Kidney capillary endothelial cell (primary cell): Measurements from ENCODE around the gene STX18.
"Not testable (repeated sequence)": the region's sequence is repeated elsewhere in the genome, so short reads cannot be mapped to it uniquely, and the experiment has no call there.

Experiments used
- DNase-seq: peaks from one replicate; pipeline ENCODE4 v3.0.0-alpha.2; 2018; ENCODE audit warnings: low spot score

The STX18 gene

GRCh38 chr4:4554234-4554633 is 12.4 kb upstream of the STX18 start:
- DNase-seq, result no peak

DNA sequence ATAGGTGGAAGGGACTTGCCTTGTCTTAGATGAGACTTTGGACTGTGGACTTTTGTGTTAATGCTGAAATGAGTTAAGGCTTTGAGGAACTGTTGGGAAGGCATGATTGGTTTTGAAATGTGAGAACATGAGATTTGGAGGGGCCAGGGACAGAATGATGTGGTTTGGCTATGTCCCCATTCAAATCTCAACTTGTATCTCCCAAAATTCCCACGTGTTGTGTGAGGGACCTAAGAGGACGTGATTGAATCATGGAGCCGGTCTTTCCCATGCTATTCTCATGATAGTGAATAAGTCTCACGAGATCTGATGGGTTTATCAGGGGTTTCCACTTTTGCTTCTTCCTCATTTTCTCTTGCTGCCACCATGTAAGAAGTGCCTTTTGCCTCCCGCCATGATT is 10.2 kb upstream of the STX18 start:
- not testable (repeated sequence) for DNase-seq

GRCh38 chr4:4550161-4550560 is 8.3 kb upstream of the STX18 start:
- DNase-seq, result not testable (repeated sequence)

GRCh38 chr4:4549534-4549933 is 7.7 kb upstream of the STX18 start:
- peak; percentile 66 for DNase-seq

DNA sequence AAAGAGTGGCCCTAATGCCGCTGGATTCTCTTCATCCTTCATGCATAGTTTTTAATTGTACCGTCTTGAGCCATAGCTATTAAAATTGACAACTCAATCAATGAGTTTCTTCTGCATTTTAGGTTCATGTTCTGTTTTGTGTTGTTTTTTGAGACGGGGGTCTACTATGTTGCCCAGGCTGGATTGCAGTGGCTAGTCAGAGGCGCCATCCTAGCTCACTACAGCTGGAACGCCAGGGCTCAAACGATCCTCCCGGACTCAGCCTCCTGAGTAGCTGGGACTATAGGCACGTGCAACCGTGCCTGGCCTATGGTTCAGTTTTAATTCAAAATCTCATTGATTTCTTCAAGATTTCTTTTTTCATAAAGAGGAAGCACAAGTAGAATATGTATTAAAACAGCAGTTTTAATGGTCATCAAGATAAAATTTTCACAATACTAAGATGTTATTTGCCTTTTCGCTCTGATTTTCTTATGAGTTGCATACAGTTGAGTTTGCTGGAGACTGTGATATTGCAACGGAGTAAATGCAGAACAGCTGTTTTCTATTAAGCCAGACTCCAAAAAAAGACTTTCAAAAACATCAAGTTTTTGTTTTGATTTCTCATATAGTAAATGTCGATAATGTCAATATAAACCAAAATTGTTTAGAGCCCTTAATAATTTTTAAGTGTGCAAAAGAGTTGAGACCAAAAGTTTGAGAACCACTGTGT is 1.1 kb upstream of the STX18 start:
- no peak for DNase-seq

DNA sequence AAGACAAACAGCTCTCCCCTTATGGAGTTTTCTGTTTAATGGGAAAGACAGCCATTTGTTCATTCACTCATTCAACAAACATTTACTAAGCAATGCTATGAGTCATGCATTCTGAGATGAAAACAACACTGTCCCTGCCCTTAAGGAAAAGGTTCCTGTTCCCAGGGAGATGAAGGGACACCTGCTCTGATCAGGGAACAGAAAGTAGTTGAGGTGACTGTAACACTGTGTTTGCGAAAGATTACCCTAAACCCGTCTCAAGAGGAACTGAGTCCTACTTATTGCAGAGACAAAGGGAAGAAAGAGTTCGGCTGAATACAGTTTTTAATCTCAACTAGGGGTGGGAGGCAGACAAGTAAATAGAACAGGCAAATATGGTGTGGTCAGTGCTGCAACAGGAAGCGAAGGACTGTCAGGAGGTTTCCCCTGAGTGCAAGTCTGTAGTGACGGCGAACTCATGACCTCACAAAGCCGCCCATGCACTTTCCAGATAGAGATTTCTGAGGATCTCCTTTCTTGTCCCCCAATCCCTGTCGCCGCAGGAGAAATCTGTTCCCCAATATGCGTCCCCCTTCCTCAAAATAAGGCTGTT is 712 bp downstream of the STX18 start:
- peak; percentile 25 for DNase-seq

DNA sequence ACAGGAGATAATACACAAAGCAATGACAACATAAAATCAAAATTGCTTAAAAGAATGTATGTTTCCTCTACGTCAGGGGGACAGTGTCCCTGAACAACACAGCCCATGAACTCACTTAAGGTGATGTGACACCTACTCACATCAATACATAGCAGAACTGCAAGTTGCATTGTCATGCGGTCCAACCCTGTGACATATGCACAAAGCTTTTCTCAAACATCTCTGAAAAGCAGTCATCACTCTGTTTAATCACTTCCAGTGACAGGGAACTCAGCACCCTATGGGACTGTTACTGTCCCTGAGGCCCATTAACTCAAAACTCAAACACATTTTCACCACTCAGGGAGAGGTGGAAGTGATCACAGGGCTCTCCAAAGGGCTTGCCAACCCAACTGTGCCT is 2.4 kb downstream of the STX18 start:
- DNase-seq, result no peak

- DNase-seq, result no peak
Measured at GRCh38 chr4:4535590-4535989, 6.3 kb downstream of the STX18 start.

- DNase-seq, result no peak
Measured at GRCh38 chr4:4534515-4535145, 7.2 kb downstream of the STX18 start.

GRCh38 chr4:4533461-4534169 is 8.2 kb downstream of the STX18 start:
- DNase-seq, result no peak

DNA sequence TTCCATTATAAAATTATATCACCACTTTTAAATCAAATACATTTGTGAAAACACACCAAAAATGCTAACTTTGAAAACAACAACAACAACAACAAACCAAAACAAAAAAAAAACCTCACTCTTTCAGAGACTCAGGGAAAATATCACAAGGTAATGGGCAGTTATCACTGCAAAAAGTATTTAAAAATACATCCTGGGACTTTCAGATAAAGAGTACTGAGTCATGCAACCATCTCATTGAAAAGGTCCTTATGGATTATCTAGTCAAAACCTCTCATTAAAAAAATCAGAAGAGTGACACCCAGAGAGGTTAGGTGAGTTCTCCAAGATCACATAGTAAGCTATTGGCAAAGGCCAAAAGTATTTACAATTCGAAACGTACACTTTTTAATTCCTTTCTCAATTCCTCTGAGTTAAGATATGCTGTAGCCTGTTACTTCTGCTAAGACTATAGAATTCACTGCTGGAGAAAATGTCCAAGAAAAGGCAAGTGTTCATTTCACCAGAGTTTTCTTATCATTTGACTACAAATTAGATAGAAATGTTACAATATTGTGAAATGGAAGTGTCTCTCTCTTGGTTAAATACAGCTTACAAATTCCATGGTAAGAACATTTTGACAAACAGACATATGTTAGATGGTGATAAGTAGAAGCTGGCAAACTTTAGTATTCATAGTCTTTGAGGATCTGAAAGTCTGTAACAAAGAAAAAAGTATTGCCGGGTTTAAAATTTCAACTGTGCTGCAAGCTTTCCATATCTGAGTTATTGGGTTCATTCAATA is 9.3 kb downstream of the STX18 start:
- no peak for DNase-seq

- no peak for DNase-seq
Measured at GRCh38 chr4:4529392-4529791, 12.5 kb downstream of the STX18 start.

DNA sequence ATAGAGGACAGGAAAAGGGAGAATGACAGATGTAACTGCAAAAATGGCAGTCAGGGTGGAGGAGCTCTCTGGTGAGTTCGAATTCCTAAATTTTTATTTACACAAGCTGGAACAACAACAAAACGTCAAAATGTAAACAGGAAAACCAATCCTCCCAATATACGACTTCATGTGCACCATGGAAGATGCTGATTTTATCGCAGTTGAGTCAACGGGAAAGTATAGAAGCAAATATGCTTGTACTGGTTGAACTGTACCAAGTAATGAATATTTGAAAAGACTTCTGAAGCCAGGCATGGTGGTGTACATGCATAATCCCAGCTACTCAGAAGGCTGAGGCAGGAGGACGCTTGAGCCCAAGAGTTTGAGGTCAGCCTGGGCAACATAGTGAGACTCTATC is 15.4 kb downstream of the STX18 start:
- DNase-seq, result no peak

DNA sequence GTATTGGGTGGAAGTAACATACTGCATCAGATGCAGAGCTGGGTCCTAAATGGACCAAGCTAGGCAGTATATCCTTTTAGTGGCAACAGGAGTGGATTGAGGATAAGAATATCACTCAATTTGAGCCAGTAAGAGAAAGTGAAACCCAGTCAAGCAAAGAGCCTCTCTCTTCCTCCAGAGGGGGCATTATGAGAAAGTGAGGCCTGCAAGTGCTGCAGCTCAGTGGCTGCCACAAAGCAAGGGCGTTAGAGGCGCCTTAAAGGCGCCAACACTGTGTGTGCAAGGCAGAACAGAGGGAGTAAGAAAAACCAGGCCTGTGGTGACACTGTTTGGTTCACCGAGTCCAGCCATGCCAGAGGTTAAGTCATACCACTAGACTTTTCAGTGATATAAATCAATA is 17.5 kb downstream of the STX18 start:
- DNase-seq, result no peak

DNA sequence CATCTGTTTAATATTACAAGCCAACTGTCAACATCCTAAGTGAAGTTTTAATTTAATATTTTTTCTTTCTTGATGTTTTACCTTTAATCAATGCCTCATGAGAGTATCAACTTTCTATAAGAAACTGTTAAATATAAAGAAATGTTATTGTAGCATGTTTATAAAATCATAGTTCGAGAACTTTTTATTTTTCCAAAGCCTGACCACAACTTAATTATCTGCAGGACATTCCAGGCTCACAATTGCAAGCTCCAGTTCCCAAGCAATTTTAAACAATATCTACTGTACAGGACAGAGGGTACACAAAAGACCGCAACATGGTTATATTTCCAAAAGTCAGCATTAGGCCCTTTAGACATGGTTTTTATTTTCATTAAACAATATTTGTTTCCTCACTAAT is 20.1 kb downstream of the STX18 start:
- DNase-seq, result no peak

DNA sequence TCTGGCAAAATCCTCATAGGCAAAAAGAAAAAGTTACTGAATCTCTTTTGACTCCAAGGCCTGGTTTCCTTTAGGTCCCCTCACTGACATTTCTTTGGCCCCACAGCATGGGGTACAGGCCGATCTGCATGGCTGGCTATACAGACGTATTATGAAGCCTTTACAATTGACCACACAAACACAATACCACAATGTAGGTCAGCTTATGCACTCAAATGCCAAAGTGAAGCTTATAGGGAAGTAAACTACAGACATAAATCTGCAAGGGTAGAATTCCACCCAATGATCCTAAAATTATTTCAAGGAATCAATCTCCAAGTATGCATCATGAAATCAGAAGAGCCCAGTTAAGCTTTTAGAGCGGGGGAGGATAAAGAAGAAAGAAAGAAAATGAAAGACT is 20.7 kb downstream of the STX18 start:
- DNase-seq, result no peak

- DNase-seq, result peak; percentile 17
Measured at GRCh38 chr4:4519297-4519894, 22.5 kb downstream of the STX18 start.

DNA sequence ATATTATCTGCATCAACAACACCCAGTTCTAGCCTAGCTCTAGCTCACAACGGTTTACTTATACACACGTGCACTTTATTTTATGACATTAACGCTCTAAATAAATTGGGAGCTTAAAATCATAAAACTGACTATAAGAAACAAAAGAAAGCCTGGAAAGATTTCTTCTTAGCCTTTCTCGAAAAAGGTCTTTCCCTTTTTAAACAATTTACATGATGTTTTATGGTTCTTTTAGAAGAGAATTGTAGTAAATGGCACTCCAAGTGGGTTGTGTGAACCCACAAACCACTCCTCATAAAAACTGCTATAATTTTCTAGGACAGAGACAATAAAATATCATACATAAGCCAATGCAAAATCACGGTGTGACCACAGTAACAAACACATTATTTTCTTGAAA is 23.1 kb downstream of the STX18 start:
- DNase-seq, result no peak

DNA sequence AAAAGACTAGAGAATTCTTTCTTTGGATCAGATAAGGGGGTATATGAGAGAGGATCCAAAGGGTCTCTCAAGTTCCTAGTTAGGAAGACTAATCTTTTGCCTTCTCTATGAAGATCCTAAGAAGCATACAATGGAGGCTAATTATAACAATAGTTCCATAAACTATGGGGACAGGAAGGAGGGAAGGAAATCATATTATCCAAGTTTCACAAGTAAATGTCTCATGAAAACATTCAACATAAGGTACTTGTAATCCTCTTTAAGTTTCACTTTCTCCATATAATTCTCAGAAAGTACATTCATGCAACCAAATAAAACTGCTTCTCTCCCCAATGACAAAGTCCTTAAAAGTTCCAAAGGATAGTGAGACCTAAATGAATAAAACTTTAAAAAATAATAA is 27.1 kb downstream of the STX18 start:
- DNase-seq, result no peak

DNA sequence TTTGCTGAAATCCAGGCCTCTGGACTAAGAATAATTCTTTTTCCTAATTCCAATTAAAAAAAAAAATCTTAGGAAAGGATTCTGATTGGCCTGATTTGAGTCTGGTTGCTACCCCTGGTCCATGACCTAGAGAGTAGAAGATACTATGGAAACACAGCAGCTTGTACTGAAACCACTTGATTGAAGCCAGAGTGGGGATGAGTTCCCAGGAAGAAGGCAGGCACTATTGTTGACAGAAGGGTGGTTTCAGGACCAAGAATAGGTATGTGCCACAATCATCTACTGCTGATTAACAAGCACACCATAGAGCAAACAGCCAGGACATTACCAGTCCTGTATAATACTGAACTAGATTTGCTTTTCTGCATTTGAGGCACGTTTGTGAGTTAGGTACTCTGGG is 29.6 kb downstream of the STX18 start:
- no peak for DNase-seq

DNA sequence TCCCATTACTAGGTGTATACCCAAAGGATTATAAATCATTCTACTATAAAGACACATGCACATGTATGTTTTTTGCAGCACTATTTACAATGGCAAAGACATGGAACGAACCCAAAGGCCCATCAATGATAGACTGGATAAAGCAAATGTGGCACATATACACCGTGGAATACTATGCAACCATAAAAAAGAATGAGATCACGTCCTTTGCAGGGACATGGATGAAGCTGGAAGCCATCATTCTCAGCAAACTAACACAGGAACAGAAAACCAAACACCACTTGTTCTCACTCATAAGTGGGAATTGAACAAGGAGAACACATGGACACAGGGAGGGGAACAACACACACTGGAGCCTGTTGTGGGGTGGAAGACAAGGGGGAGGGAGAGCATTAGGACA is 31.2 kb downstream of the STX18 start:
- DNase-seq, result not testable (repeated sequence)

GRCh38 chr4:4509521-4509920 is 32.3 kb downstream of the STX18 start:
- DNase-seq, result no peak
